ENCODE measurements around the gene GALNT5.

GALNT5 gene

GRCh38 chr2:157304811-157305722, 47.6 kb downstream of the GALNT5 start:
- no peak for DNase-seq (ENCODE audit: insufficient read length, low spot score)
- no peak for FAIRE-seq
- TF ChIP-seq, protein P1, sequence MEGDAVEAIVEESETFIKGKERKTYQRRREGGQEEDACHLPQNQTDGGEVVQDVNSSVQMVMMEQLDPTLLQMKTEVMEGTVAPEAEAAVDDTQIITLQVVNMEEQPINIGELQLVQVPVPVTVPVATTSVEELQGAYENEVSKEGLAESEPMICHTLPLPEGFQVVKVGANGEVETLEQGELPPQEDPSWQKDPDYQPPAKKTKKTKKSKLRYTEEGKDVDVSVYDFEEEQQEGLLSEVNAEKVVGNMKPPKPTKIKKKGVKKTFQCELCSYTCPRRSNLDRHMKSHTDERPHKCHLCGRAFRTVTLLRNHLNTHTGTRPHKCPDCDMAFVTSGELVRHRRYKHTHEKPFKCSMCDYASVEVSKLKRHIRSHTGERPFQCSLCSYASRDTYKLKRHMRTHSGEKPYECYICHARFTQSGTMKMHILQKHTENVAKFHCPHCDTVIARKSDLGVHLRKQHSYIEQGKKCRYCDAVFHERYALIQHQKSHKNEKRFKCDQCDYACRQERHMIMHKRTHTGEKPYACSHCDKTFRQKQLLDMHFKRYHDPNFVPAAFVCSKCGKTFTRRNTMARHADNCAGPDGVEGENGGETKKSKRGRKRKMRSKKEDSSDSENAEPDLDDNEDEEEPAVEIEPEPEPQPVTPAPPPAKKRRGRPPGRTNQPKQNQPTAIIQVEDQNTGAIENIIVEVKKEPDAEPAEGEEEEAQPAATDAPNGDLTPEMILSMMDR (IDR thresholded peaks at IDR 0.05; ENCODE audit: insufficient read depth, missing control alignments) = no peak

- TF ChIP-seq, protein P1 (IDR thresholded peaks at IDR 0.05; ENCODE audit: insufficient read depth, missing control alignments) = no peak
- FAIRE-seq (no peak), DNase-seq (ENCODE audit: insufficient read length, low spot score) (no peak)
These were observed 48.2 kb downstream of the GALNT5 start for GRCh38 chr2:157305723-157306110.

DNA sequence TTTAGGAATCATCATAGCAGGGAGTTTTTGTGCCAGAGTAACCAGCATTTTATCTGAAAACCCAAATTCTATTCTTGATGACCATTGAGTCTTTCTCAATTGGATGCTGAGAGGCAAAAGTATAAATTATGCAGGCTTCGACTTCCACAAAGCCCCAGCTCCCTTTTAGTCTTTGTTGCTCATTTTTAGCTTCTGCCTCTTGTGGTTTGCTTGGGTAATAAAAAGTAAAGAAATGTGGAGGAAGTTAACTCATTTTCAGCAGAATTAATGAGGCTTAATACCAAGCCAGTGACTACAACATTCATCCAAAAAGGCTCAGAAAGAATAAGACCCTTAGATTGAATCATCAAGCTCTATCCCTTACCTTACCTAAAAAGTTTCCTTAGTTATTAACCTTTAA, 49.5 kb downstream of the GALNT5 start:
- FAIRE-seq (no peak), DNase-seq (ENCODE audit: insufficient read length, low spot score) (no peak)
- TF ChIP-seq, protein P1 (IDR thresholded peaks at IDR 0.05; ENCODE audit: insufficient read depth, missing control alignments) = no peak

DNA sequence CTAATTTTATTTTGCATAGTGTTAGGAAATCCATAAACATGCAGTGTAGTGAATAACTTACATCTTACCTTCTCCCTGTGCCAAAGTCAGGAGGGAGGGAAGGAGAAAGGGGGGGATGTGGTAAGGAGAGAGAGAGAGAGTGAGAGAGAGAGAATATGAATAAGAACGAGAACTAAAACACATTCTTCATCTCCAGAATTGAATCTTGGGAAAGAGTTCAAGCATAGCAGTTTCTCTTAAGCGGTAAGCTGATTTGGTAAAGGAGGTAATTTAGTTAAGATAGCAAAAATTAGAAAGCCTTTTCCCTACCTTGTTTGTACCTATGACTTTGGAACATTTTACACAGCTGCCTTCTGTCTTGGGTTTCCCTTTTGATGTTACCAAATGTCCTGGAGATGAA, 52.4 kb downstream of the GALNT5 start:
- TF ChIP-seq, protein P1 (IDR thresholded peaks at IDR 0.05; ENCODE audit: insufficient read depth, missing control alignments) = no peak
- no peak for FAIRE-seq
- DNase-seq (ENCODE audit: insufficient read length, low spot score) = no peak

DNA sequence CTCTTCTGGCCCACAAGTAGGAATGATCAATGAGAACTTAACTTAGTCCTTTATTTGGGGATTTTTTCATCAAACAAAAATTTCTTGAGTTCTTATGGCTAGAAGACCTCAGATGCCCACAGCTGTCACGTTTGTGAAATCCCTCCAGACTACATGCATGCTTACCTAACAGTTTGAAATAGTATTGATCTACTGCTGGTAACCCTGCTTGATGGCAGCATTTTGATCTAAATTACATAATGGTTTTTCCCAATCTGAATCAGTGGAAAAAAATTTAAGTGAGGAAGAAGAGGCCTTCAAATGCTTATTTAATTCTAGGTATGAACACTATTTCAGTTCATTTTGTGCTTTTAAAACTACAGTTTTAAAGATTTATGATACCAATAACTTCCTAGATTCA, 54.2 kb downstream of the GALNT5 start:
- DNase-seq (ENCODE audit: insufficient read length, low spot score) (no peak), FAIRE-seq (no peak)
- TF ChIP-seq, protein P1 (IDR thresholded peaks at IDR 0.05; ENCODE audit: insufficient read depth, missing control alignments) = no peak

- DNase-seq (ENCODE audit: insufficient read length, low spot score) (no peak), FAIRE-seq (no peak)
- TF ChIP-seq, protein P1 (IDR thresholded peaks at IDR 0.05; ENCODE audit: insufficient read depth, missing control alignments) = no peak
These were observed 55.5 kb downstream of the GALNT5 start for GRCh38 chr2:157312866-157313486.

DNA sequence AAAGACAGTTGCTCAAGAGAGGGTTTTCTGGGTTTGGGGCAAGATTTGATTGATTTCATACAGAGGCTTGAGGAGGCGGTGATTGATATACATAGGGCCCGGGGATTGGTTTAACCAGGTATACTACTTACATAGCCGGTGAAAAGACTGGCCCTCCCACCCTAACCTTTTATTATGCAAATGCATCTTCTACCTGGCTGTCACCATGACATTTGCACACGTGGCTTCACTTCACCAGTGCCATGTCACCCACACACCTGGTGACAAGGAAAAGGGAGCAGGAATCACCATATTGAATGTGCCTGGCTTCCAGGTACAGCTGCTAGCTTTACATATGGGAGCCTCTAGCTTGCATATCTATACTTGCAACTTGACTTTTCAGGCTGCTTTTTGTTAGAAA, 58.4 kb downstream of the GALNT5 start:
- no peak for DNase-seq (ENCODE audit: insufficient read length, low spot score)
- TF ChIP-seq, protein P1 (IDR thresholded peaks at IDR 0.05; ENCODE audit: insufficient read depth, missing control alignments) = no peak
- no peak for FAIRE-seq
